Anterior cingulate cortex (tissue), 58 donors: ENCODE measurements around the gene PDE8A.
A peak's percentile ranks its signal among the peaks of the same experiment; 100 is the strongest.
"Not testable (repeated sequence)": the region's sequence is repeated elsewhere in the genome, so short reads cannot be mapped to it uniquely, and the experiment has no call there.

Experiments used
- DNase-seq, 58 donors: peaks; one replicate each; lab custom pipeline; 2025; lab: John Stamatoyannopoulos, UW

The PDE8A gene

DNA sequence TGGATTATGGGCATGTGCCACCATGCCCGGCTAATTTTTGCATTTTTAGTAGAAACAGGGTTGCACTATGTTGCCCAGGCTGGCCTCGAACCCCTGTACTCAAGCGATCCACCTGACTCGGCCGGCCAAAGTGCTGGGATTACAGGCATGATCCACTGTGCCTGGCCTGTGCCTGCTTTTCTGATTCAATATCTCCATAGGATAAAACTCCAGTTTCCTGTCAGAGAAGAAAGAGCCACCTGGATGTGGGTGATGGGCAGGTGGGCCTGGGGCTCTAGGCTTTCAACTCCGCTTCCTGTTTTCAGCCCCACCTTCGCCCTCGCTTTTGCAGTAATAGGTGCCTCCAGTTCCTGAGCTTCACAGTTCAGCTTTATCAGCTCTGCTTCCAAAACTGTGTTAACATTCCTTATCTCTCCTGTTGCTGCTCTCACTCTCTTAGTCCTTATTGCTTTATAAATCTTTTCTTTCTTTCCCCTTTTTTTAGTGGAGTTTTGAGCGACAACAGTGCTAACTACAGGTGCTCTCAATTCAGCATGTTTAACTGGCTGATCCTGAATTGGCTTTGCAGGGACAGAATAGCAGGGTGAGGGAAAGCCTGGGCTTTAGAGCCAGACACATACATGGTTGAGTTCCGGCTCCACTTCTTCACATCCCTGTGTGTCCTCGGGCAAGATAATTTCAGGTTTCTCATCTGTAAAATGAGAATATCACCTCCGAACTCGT is 21.1 kb upstream of the PDE8A start:
- DNase-seq = no peak

GRCh38 chr15:84961114-84961452 is 20.6 kb upstream of the PDE8A start:
- DNase-seq = no peak

DNA sequence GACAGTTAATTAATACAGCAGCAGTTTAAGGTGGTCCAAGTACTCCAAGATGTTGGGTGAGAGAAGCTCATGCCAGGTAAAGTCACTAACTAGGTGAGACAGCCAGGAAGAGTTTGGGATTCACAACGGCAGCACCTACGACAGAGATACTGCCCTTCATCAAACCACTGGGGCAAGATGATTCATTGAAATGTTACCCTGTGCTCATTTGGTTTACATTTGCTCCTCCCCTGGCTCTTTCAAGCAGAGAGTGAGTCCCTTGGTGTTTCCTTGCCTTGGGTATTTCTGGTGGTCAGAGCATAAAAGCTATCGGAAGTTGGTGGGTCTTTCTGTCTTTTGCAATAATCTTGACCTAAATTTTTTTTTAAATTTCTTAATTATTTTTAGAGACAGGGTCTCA is 19.9 kb upstream of the PDE8A start:
- DNase-seq = no peak

DNA sequence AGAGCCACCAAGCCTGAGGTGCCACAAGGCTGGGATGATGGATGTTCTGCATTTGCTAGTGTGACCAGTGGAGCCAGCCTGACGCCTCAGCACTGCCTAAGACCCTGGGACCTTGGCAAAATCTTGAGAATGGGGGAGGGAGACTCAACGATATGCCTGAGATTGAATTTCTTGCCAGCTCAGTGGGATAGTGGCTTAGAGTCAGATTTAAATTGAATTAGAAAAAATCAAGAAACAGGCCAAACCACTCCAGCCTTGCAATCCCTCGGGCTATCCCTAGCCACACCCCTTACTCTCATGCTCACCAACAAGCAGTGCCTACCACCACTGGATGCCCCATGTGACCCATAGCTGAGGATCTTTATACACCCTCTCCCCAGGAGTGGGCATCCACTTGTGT is 18.7 kb upstream of the PDE8A start:
- no peak for DNase-seq

- DNase-seq = no peak
These were observed 14.3 kb upstream of the PDE8A start for GRCh38 chr15:84967380-84967779.

- DNase-seq = no peak
These were observed 13.4 kb upstream of the PDE8A start for GRCh38 chr15:84968301-84968700.

DNA sequence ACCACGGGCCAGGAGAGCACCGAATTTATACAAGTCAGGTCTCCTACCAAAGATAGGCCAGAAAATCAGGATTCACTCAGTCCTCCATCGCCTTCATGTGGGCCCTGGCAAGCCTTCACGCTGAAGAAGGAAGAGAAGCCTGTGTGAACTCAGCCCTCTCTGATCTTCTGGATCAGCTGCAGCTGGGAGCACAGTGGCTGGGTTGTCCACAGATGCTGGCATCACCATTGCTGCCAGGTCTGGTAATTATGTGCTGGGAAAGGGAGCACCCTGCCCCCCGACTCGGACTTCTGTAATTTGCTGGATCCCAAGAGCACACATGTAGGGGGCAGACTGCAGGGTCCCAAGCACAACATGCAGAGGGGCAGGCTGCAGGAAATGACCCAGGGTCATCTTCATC is 12.4 kb upstream of the PDE8A start:
- DNase-seq = peak in 23 of 58 donors; percentile 6 to 79 (median 37)

GRCh38 chr15:84970843-84971242 is 10.8 kb upstream of the PDE8A start:
- no peak for DNase-seq

GRCh38 chr15:84973492-84974460 is 7.9 kb upstream of the PDE8A start:
- no peak for DNase-seq

DNA sequence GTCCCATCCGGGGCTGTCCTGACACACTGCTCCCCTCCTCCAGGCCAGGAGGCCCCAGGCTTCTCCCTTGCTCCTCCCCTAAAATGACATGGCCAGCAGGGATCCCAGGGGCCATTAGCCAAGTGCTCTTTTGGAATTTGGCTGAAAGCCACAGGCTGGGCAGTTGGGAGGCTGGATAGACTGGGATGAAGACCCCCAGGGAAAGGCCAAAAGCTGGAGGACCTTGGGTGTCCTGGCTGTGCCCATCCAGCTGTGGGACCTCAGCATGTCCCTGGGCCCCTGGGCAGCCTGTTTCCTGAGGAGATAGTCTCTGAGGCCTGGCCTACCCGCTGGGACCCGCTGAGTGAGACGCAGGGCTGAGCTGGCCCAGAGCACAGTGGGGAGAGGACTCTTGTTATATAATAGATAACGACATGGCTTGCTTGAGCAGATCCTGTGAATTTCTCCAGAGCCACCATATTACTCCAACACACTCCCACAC is 5.7 kb upstream of the PDE8A start:
- DNase-seq = no peak

- DNase-seq = no peak
These were observed 4.8 kb upstream of the PDE8A start for GRCh38 chr15:84976746-84977345.

DNA sequence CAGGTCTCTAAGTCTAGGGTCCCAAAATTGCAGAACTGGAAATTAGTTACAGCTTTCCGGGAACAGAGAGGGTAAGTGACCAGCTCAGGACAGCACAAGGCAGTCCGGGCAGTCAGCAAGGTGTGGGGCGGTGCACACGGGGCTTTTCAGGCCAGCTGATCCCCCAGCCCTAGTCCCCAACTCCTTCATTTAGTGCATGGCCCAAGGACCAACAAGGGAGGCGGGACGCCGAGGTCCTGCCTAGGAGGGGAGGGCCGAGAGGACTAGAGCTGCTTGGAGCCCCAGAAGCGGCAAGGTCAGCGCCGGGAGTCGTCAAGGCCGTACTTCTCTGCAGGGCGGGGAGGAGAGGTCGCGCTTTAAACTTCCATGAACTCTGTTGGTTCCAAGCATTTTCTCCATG is 2.0 kb upstream of the PDE8A start:
- DNase-seq = peak in 2 of 58 donors; percentile 3 to 17

DNA sequence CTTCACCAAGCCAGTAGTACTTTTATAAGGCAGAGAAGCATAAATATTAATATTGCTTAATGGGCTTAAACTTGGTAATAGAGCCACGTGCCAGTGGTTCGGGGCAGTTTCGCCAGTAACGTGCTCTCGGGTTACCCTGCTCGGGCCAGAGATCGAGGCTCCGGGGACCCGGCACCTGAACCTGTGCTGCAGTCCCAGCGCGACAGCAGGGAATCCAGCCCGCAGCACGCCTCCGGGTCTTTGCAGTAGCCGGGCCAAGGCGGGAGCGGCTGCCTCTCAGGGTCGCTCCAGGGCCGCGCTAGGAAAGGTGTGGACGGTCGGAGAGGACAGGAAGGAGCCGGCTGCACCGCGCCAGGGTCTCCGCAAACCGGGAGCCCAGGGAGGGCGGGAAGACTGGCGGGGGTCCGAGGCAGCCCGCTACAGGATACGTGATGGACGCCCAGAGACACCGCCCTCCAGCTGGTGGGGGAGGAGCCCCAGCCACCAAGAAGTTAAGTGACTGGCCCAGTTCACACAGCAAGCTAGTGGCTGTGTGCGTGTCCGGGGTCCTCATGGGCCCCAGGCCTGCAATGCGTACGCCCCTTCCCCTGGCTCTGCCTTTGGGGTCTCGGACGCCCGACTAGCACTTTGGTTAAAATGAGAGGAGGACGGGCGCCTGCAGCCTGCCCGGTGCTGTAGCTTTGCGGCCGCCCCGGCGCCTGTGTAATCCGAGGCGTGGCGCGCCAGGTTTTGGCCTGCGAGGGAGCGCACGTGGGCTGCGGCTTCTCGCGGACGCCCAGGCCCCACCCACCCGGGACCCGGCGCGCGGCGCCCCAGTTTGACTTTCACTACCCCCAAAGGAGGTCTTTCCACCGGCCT is 1.2 kb upstream of the PDE8A start:
- peak; percentile 34 to 94 (median 85) for DNase-seq

- peak; percentile 51 to 95 (median 90) for DNase-seq
These were observed 474 bp upstream of the PDE8A start for GRCh38 chr15:84981054-84981710.

DNA sequence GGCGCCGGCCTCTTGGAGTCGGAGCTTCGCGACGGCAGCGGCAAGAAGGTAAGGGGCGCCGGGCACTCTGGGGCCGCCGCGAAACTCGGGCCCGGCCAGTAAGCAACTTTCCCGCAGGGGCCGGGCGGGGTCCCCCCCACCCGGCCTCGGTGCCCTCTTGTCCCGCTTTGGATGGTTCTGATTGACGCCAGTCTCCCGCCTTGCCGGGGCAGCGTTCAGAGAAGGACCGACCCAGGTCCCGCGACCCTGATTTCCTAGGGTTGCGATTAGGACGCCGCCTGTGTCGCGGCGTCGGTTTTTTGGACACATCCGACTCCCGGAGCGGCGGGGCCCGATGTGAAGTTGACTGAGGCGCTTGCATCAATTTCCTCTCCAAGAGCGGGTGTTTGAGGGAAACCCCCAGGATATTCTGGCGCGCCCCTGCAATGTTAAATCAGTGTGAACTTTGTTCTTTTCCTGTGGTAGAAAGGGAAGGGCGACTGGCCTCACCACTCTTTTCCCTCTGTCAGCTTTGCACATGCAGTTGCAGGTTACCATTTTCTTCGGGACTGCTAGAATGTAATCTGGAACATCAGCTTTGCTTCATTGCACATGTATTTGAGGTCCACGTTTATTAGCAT is 755 bp downstream of the PDE8A start:
- peak in 30 of 58 donors; percentile 4 to 50 (median 25) for DNase-seq

GRCh38 chr15:84983294-84983693 is 1.6 kb downstream of the PDE8A start:
- no peak for DNase-seq

- DNase-seq = no peak
These were observed 2.1 kb downstream of the PDE8A start for GRCh38 chr15:84983711-84984110.

- no peak for DNase-seq
These were observed 3.5 kb downstream of the PDE8A start for GRCh38 chr15:84985158-84985557.

DNA sequence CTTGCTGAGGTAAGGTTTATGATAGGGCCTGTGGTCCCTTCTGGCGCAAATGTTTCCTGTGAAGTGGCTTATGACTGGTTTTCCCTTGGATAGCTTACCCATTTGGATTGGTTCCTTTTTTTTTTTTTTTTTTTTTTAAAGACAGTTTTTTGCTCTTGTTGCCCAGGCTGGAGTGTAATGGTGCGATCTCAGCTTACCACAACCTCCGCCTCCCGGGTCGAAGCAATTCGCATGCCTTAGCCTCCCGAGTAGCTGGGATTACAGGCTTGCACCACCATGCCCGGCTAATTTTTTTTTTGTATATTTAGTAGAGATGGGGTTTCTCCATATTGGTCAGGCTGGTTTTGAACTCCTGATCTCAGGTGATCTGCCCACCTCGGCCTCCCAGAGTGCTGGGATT is 5.7 kb downstream of the PDE8A start:
- DNase-seq = not testable (repeated sequence)
